Measurements from ENCODE around the gene LIN7C. TPM values are rescaled to one million over a fixed set of nuclear protein-coding genes. Genes with fewer than 3 reads are reported as not detected.
A peak's percentile ranks its signal among the peaks of the same experiment; 100 is the strongest.

The LIN7C gene
- total and polyA plus RNA-seq, 2 of the 13 experiments (the other 11 are each of a cell fraction or from before 2014, with no cell fraction given) = 14.8 to 37.2 TPM

DNA sequence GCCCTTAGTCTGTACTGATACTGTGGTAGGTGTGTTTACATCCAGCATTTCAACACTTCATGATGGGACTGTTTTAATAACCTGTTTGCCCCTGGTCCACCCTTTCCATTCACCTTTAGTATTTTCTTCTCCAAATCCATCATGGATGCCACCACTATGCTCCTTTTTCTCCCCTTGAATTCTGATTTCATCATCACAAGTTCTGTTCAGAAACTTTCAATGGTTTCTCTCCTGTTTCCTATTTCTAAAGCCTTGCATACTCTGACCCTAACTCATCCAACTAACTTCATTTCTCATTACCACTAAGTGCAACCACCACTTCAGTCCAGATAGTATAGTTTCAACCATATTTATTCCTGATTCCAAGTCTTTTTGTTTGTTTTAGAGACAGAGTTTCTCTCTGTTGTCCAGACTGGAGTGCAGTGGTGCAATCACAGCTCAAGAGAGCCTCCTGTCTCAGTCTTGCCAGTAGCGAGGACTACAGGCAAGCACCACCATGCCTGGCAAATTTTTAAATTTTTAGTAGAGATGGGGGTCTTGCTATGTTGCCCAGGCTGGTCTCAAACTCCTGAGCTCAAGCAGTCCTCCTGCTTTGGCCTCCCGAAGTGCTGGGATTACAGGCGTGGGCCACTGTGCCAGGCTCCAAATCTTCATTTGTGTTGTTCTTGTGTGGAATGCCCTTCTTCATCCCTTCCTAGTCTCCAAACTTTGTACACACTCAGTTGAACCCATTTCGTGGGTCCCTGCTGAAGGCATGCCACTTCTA is 1.2 kb upstream of the LIN7C start:
- WGBS (ENCODE audit: low lambda C conversion rate) = 96% methylated on average over 4 of the region's 4 CpGs
- TF ChIP-seq, protein P1, sequence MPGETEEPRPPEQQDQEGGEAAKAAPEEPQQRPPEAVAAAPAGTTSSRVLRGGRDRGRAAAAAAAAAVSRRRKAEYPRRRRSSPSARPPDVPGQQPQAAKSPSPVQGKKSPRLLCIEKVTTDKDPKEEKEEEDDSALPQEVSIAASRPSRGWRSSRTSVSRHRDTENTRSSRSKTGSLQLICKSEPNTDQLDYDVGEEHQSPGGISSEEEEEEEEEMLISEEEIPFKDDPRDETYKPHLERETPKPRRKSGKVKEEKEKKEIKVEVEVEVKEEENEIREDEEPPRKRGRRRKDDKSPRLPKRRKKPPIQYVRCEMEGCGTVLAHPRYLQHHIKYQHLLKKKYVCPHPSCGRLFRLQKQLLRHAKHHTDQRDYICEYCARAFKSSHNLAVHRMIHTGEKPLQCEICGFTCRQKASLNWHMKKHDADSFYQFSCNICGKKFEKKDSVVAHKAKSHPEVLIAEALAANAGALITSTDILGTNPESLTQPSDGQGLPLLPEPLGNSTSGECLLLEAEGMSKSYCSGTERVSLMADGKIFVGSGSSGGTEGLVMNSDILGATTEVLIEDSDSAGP (CRISPR knock-in tag; IDR thresholded peaks at IDR 0.05; ENCODE audit: borderline replicate concordance) = no peak
- TF ChIP-seq ZNF3 (CRISPR knock-in tag; IDR thresholded peaks at IDR 0.05) = no peak
- peak; percentile 27 for TF ChIP-seq YY1 (IDR thresholded peaks at IDR 0.05; ENCODE audit: insufficient read depth, insufficient replicate concordance, low read depth, low read length)
- TF ChIP-seq ZNF879 (CRISPR knock-in tag; IDR thresholded peaks at IDR 0.05) = no peak
- TF ChIP-seq ARID3A (IDR thresholded peaks at IDR 0.05; ENCODE audit: low read depth, low read length) = no peak
- peak; percentile 54; the same call in 1 of the 2 replicates for TF ChIP-seq ZNF121 (CRISPR knock-in tag; IDR thresholded peaks at IDR 0.05)
- no peak for TF ChIP-seq ZNF607 (CRISPR knock-in tag; IDR thresholded peaks at IDR 0.05; ENCODE audit: borderline replicate concordance)
- TF ChIP-seq ZFP82 (CRISPR knock-in tag; IDR thresholded peaks at IDR 0.05; ENCODE audit: borderline replicate concordance) = 0 out of 2 replicates have a peak, but pooled peaks have one; percentile 2
- no peak for TF ChIP-seq U2AF1 (optimal IDR thresholded peaks at IDR 0.05; ENCODE audit: low read depth, low read length)
- no peak for TF ChIP-seq ZNF329 (CRISPR knock-in tag; IDR thresholded peaks at IDR 0.05; ENCODE audit: low read depth)
- no peak for TF ChIP-seq ZNF747 (CRISPR knock-in tag; IDR thresholded peaks at IDR 0.05; ENCODE audit: borderline replicate concordance)
- peak overlapping the region; percentile 72 to 100 (median 87); a peak in 4 of 6 replicates for H3K4me3 ChIP-seq (replicated peaks in 1 of 3; ENCODE audit: insufficient read depth in 1 of 3, low read depth in 2 of 3, low read length in 3 of 3)
- intact Hi-C loops (cut with micrococcal nuclease; ENCODE audit: unreplicated experiment) = no loop called here
- H3K9ac ChIP-seq (ENCODE audit: insufficient read depth, low read depth, low read length) = peak overlapping the region; percentile 99
- ChIA-PET CTCF (ENCODE audit: low intra/inter-chr PET ratio, low total read pairs) (no interaction called here), POLR2A (interaction anchor here (0.7 to 1.2 kb wide), 4 partner anchors 35 to 910 kb away, joined by 3 to 4 read pairs (median 4); partner anchors contain the start of gene LGR4)
- DNase-seq (ENCODE audit: low spot score) (no peak), ATAC-seq (no peak), FAIRE-seq (no peak)
- H3K27ac ChIP-seq (ENCODE audit: extremely low read length, insufficient read depth, low read length) = peak overlapping the region; percentile 93
- H2AFZ ChIP-seq (ENCODE audit: low read length) = no peak overlapping the region
- peak overlapping the region; percentile 91 for H3K4me2 ChIP-seq (ENCODE audit: low read depth, low read length)
- peaks cover 47% of the 10 kb centered on the region for H3K4me1 ChIP-seq (ENCODE audit: insufficient read depth, low read length)
- H3K9me3 ChIP-seq (ENCODE audit: low read length) = no peaks in the 10 kb centered on the region
- peaks cover 17% of the 10 kb centered on the region for H4K20me1 ChIP-seq (ENCODE audit: insufficient read depth, low read length)
- peaks cover 36% of the 10 kb centered on the region for H3K79me2 ChIP-seq (ENCODE audit: insufficient read depth, low read length)
- peaks cover 0 to 2% of the 10 kb centered on the region in 2 experiments; a peak in 1 of 5 replicates for H3K36me3 ChIP-seq (replicated peaks in 1 of 2; ENCODE audit: control insufficient read depth in 1 of 2, insufficient read depth in 2 of 2, low read length in 2 of 2)
- peaks cover 0 to 6% of the 10 kb centered on the region in 2 experiments; a peak in 1 of 5 replicates for H3K27me3 ChIP-seq (ENCODE audit: control insufficient read depth in 1 of 2, insufficient read depth in 2 of 2, low read length in 2 of 2)
- in situ Hi-C loops (cut with HindIII; ENCODE audit: extremely low pct_ligation_motif_present, low pct_unique_long_range_greater_than_20kb) = no loop called here
- no TSS peak for BruUV-seq (replicated peaks)
